Measurements from ENCODE around the gene NUS1.

NUS1 gene

GRCh38 chr6:117674991-117675657 is at the start of gene NUS1:
Gene NUS1, plus strand, starts transcription at chr6:117675469. Its CDS starts 202 bp downstream, at chr6:117675671.
- H3K9me2 ChIP-seq (replicated peaks; ENCODE audit: control insufficient read depth, low read length): no peaks in the 10 kb centered on the region
- H3K4me2 ChIP-seq (ENCODE audit: low read length): peak within 1 kb of the TSS; percentile 79
- H3K9me3 ChIP-seq (ENCODE audit: control insufficient read depth, insufficient read depth, low read length): peaks cover 11% of the 10 kb centered on the region; the same call in 1 of the 2 replicates
- H3K36me3 ChIP-seq (ENCODE audit: control insufficient read depth, low read length): peaks cover 30% of the 10 kb centered on the region
- no peaks in the 10 kb centered on the region for H3K27me3 ChIP-seq (ENCODE audit: control insufficient read depth, low read length)
- TF ChIP-seq CTCF (IDR thresholded peaks at IDR 0.05; ENCODE audit: low read depth, low read length, poor library complexity, severe bottlenecking) (peak; percentile 87), EZH2phosphoT487 (IDR thresholded peaks at IDR 0.05; ENCODE audit: borderline replicate concordance, low read length) (no peak)
- peaks cover 25% of the 10 kb centered on the region for H3K4me1 ChIP-seq (ENCODE audit: control insufficient read depth, low read length)
- H4K20me1 ChIP-seq (ENCODE audit: control insufficient read depth, insufficient read depth, low read depth, low read length): peaks cover 7% of the 10 kb centered on the region; the same call in 1 of the 2 replicates
- no peak within 1 kb of the TSS for H3K27ac ChIP-seq (ENCODE audit: low read depth, low read length)
- H3K79me2 ChIP-seq (ENCODE audit: control insufficient read depth, low read length): peaks cover 59% of the 10 kb centered on the region
- H3K4me3 ChIP-seq (ENCODE audit: low read length): peak within 1 kb of the TSS; percentile 77
- 0 out of 2 replicates have a peak, but pooled peaks cover 2% of the 10 kb centered on the region for H3F3A ChIP-seq (ENCODE audit: control insufficient read depth, insufficient read depth)

GRCh38 chr6:117627533-117627932 is 47.7 kb upstream of the NUS1 start:
- H3K9me3 ChIP-seq (ENCODE audit: control insufficient read depth, insufficient read depth, low read length): peaks cover 9% of the 10 kb centered on the region; the same call in 1 of the 2 replicates
- H3K27ac ChIP-seq (ENCODE audit: low read depth, low read length): no peak overlapping the region
- no peaks in the 10 kb centered on the region for H3K4me1 ChIP-seq (ENCODE audit: control insufficient read depth, low read length)
- H3K27me3 ChIP-seq (ENCODE audit: control insufficient read depth, low read length): no peaks in the 10 kb centered on the region
- H4K20me1 ChIP-seq (ENCODE audit: control insufficient read depth, insufficient read depth, low read depth, low read length): no peaks in the 10 kb centered on the region
- no peak overlapping the region for H3K4me3 ChIP-seq (ENCODE audit: low read length)
- H3K79me2 ChIP-seq (ENCODE audit: control insufficient read depth, low read length): no peaks in the 10 kb centered on the region
- H3F3A ChIP-seq (ENCODE audit: control insufficient read depth, insufficient read depth): no peaks in the 10 kb centered on the region
- no peaks in the 10 kb centered on the region for H3K36me3 ChIP-seq (ENCODE audit: control insufficient read depth, low read length)
- H3K4me2 ChIP-seq (ENCODE audit: low read length): no peak overlapping the region
- TF ChIP-seq EZH2phosphoT487 (IDR thresholded peaks at IDR 0.05; ENCODE audit: borderline replicate concordance, low read length) (no peak), CTCF (IDR thresholded peaks at IDR 0.05; ENCODE audit: low read depth, low read length, poor library complexity, severe bottlenecking) (no peak)
- no peaks in the 10 kb centered on the region for H3K9me2 ChIP-seq (replicated peaks; ENCODE audit: control insufficient read depth, low read length)

- H3K4me2 ChIP-seq (ENCODE audit: low read length): no peak overlapping the region
- no peak overlapping the region for H3K27ac ChIP-seq (ENCODE audit: low read depth, low read length)
- H3K4me3 ChIP-seq (ENCODE audit: low read length): no peak overlapping the region
- H3K9me2 ChIP-seq (replicated peaks; ENCODE audit: control insufficient read depth, low read length): no peaks in the 10 kb centered on the region
- no peaks in the 10 kb centered on the region for H3K4me1 ChIP-seq (ENCODE audit: control insufficient read depth, low read length)
- no peaks in the 10 kb centered on the region for H3K36me3 ChIP-seq (ENCODE audit: control insufficient read depth, low read length)
- no peaks in the 10 kb centered on the region for H3F3A ChIP-seq (ENCODE audit: control insufficient read depth, insufficient read depth)
- H3K9me3 ChIP-seq (ENCODE audit: control insufficient read depth, insufficient read depth, low read length): peaks cover 4% of the 10 kb centered on the region; the same call in 1 of the 2 replicates
- no peak for TF ChIP-seq EZH2phosphoT487 (IDR thresholded peaks at IDR 0.05; ENCODE audit: borderline replicate concordance, low read length)
- H4K20me1 ChIP-seq (ENCODE audit: control insufficient read depth, insufficient read depth, low read depth, low read length): no peaks in the 10 kb centered on the region
- no peaks in the 10 kb centered on the region for H3K79me2 ChIP-seq (ENCODE audit: control insufficient read depth, low read length)
- H3K27me3 ChIP-seq (ENCODE audit: control insufficient read depth, low read length): no peaks in the 10 kb centered on the region
Measured at GRCh38 chr6:117629119-117629660, 46.1 kb upstream of the NUS1 start.

GRCh38 chr6:117637770-117638169 is 37.5 kb upstream of the NUS1 start:
- Histone ChIP-seq H3K9me2 (replicated peaks; ENCODE audit: control insufficient read depth, low read length) (no peaks in the 10 kb centered on the region), H3K79me2 (ENCODE audit: control insufficient read depth, low read length) (no peaks in the 10 kb centered on the region), H3K4me3 (ENCODE audit: low read length) (no peak overlapping the region), H3F3A (ENCODE audit: control insufficient read depth, insufficient read depth) (no peaks in the 10 kb centered on the region), H3K4me1 (ENCODE audit: control insufficient read depth, low read length) (no peaks in the 10 kb centered on the region), H3K27ac (ENCODE audit: low read depth, low read length) (no peak overlapping the region), H4K20me1 (ENCODE audit: control insufficient read depth, insufficient read depth, low read depth, low read length) (no peaks in the 10 kb centered on the region), H3K27me3 (ENCODE audit: control insufficient read depth, low read length) (no peaks in the 10 kb centered on the region), H3K9me3 (ENCODE audit: control insufficient read depth, insufficient read depth, low read length) (no peaks in the 10 kb centered on the region), H3K4me2 (ENCODE audit: low read length) (no peak overlapping the region), H3K36me3 (ENCODE audit: control insufficient read depth, low read length) (no peaks in the 10 kb centered on the region)
- TF ChIP-seq EZH2phosphoT487 (IDR thresholded peaks at IDR 0.05; ENCODE audit: borderline replicate concordance, low read length) (no peak), CTCF (IDR thresholded peaks at IDR 0.05; ENCODE audit: low read depth, low read length, poor library complexity, severe bottlenecking) (no peak)

Data from DOHH2 (cell line).